H1 (cell line): Measurements from ENCODE around the gene DDX3X. TPM values are rescaled to one million over a fixed set of nuclear protein-coding genes. Genes with fewer than 3 reads are reported as not detected.

Experiments used
- CTCF ChIA-PET: fragments of 300-600 bp; sonication (Branson Sonifier 250); formaldehyde crosslinking; loops from one replicate; lab custom pipeline; 2021; ENCODE audit not compliant: partially characterized antibody; lab: Charles Lee
- POLR2A ChIA-PET: fragments of 300-600 bp; sonication (Branson Sonifier 250); formaldehyde crosslinking; loops from one replicate; lab custom pipeline; 2021; ENCODE audit warnings: inconsistent platforms; ENCODE audit not compliant: partially characterized antibody; lab: Charles Lee
- DNase-seq, 2 experiments: peaks; one replicate each; pipeline versions ENCODE4 v3.0.0 to v3.0.0-alpha.2; 2010 to 2022; ENCODE audit warnings: low spot score in 2 of 2, low read depth in 1 of 2, mixed read lengths in 1 of 2
- FAIRE-seq: peaks from 2 replicates; lab custom pipeline; 2011; peaks lifted over from hg19 to GRCh38; lab: Jason Lieb, UNC
- H2AFZ ChIP-seq: 2 replicates; pipeline ENCODE4 v1.8.1; 2012; ENCODE audit warnings: low read length, inconsistent platforms
- H2AK5ac ChIP-seq: 2 replicates; pipeline ENCODE4 v1.6.1; 2013; ENCODE audit warnings: low read depth, low read length
- H2BK120ac ChIP-seq: replicated peaks from 2 replicates; pipeline ENCODE3; 2013; ENCODE audit warnings: low read depth, low read length, inconsistent platforms
- H2BK12ac ChIP-seq: 2 replicates; pipeline ENCODE4 v1.6.1; 2013; ENCODE audit warnings: low read depth, low read length
- H2BK15ac ChIP-seq: 2 replicates; pipeline ENCODE4 v1.6.1; 2013; ENCODE audit warnings: low read length
- H2BK20ac ChIP-seq: 2 replicates; pipeline ENCODE4 v1.6.1; 2013; ENCODE audit warnings: low read length
- H2BK5ac ChIP-seq: 2 replicates; pipeline ENCODE4 v1.6.1; 2013; ENCODE audit warnings: low read depth, low read length
- H3K14ac ChIP-seq: 2 replicates; pipeline ENCODE4 v1.6.1; 2013; ENCODE audit warnings: inconsistent platforms; ENCODE audit not compliant: insufficient read length
- H3K18ac ChIP-seq: 2 replicates; pipeline ENCODE4 v1.6.1; 2013; ENCODE audit warnings: low read length; ENCODE audit errors: extremely low read depth
- H3K23ac ChIP-seq: 2 replicates; pipeline ENCODE4 v1.6.1; 2013; ENCODE audit warnings: inconsistent platforms; ENCODE audit not compliant: insufficient read length
- H3K23me2 ChIP-seq: 2 replicates; pipeline ENCODE4 v1.6.1; 2013; ENCODE audit warnings: low read depth, low read length
- H3K27ac ChIP-seq: 2 replicates; pipeline ENCODE4 v1.6.1; 2011; ENCODE audit warnings: low read depth, low read length, inconsistent platforms
- H3K27me3 ChIP-seq, 4 experiments: replicated peaks in 1 of 4; 1 replicate in 1 of 4; 2 replicates in 3 of 4; pipeline versions ENCODE4 v1.6.1 to v1.8.1; 2011 to 2013; ENCODE audit warnings: low read length in 3 of 4, mild to moderate bottlenecking in 3 of 4, inconsistent platforms in 2 of 4, mixed read lengths in 2 of 4, moderate library complexity in 1 of 4; ENCODE audit not compliant: control insufficient read depth in 3 of 4, insufficient read depth in 3 of 4; ENCODE audit errors: extremely low read depth in 1 of 4
- H3K36me3 ChIP-seq, 4 experiments: 2 replicates each; pipeline versions ENCODE4 v1.6.1 to v1.8.1; 2011 to 2013; ENCODE audit warnings: mild to moderate bottlenecking in 4 of 4, low read length in 3 of 4, moderate library complexity in 2 of 4, control low read depth in 1 of 4, inconsistent platforms in 1 of 4; ENCODE audit not compliant: insufficient read depth in 4 of 4, control insufficient read depth in 2 of 4
- H3K4ac ChIP-seq: replicated peaks from 2 replicates; pipeline ENCODE3; 2013; ENCODE audit warnings: low read length, low read depth, mixed read lengths, inconsistent platforms; ENCODE audit not compliant: insufficient read length
- H3K4me1 ChIP-seq, 4 experiments: replicated peaks in 1 of 4; 1 replicate in 1 of 4; 2 replicates in 3 of 4; pipeline versions ENCODE4 v1.6.1 to v1.8.1; 2011 to 2013; ENCODE audit warnings: low read length in 3 of 4, inconsistent platforms in 2 of 4, mixed read lengths in 1 of 4; ENCODE audit not compliant: insufficient read depth in 4 of 4, control insufficient read depth in 3 of 4
- H3K4me2 ChIP-seq, 2 experiments: 2 replicates each; pipeline versions ENCODE4 v1.6.1 to v1.8.1; 2011 to 2013; ENCODE audit warnings: low read depth in 2 of 2, low read length in 2 of 2, control low read depth in 1 of 2, inconsistent platforms in 1 of 2, mild to moderate bottlenecking in 1 of 2; ENCODE audit not compliant: insufficient read depth in 1 of 2
- H3K4me3 ChIP-seq, 4 experiments: fragments of 200-600, 300-600 bp in 1 of 4; sonication (generic), shearing (Covaris generic), sonication (Bioruptor Twin) in 1 of 4; 2 replicates each; pipeline versions ENCODE4 v1.5.1 to v1.8.1; 2011 to 2016; ENCODE audit warnings: low read length in 4 of 4, low read depth in 3 of 4, control low read depth in 2 of 4, inconsistent platforms in 2 of 4, mild to moderate bottlenecking in 2 of 4, mixed read lengths in 1 of 4, moderate library complexity in 1 of 4; ENCODE audit not compliant: insufficient read depth in 2 of 4; ENCODE audit errors: extremely low read depth in 1 of 4
- H3K56ac ChIP-seq: replicated peaks from 2 replicates; pipeline ENCODE3; 2013; ENCODE audit warnings: low read depth, mild to moderate bottlenecking, mixed read lengths, low read length, inconsistent platforms; ENCODE audit not compliant: insufficient read length
- H3K79me1 ChIP-seq: 2 replicates; pipeline ENCODE4 v1.6.1; 2013; ENCODE audit warnings: low read depth, low read length, control low read depth
- H3K79me2 ChIP-seq, 2 experiments: 2 replicates each; pipeline versions ENCODE4 v1.6.1 to v1.8.1; 2012 to 2013; ENCODE audit warnings: low read length in 2 of 2, mild to moderate bottlenecking in 2 of 2, inconsistent platforms in 1 of 2; ENCODE audit not compliant: insufficient read depth in 2 of 2, control insufficient read depth in 1 of 2
- H3K9ac ChIP-seq, 4 experiments: replicated peaks in 1 of 4; 1 replicate in 1 of 4; 2 replicates in 3 of 4; pipeline versions ENCODE4 v1.6.1 to v1.8.1; 2011 to 2013; ENCODE audit warnings: low read depth in 3 of 4, low read length in 3 of 4, control low read depth in 2 of 4, mild to moderate bottlenecking in 2 of 4, moderate library complexity in 2 of 4, inconsistent platforms in 1 of 4; ENCODE audit errors: extremely low read depth in 1 of 4
- H3K9me3 ChIP-seq, 2 experiments: 2 replicates each; pipeline versions ENCODE4 v1.6.1 to v1.8.1; 2012 to 2013; ENCODE audit warnings: mild to moderate bottlenecking in 2 of 2, moderate library complexity in 2 of 2, control low read depth in 1 of 2, inconsistent platforms in 1 of 2, low read depth in 1 of 2, low read length in 1 of 2, mixed read lengths in 1 of 2; ENCODE audit not compliant: insufficient read depth in 2 of 2
- H4K20me1 ChIP-seq, 2 experiments: replicated peaks in 1 of 2; 2 replicates each; pipeline versions ENCODE3 to v1.8.1; 2011 to 2013; ENCODE audit warnings: inconsistent platforms in 2 of 2, low read length in 2 of 2, mild to moderate bottlenecking in 1 of 2; ENCODE audit not compliant: insufficient read depth in 2 of 2, control insufficient read depth in 1 of 2
- H4K5ac ChIP-seq: 2 replicates; pipeline ENCODE4 v1.6.1; 2013; ENCODE audit warnings: low read length, low read depth, mixed read lengths, inconsistent platforms; ENCODE audit not compliant: insufficient read length
- H4K8ac ChIP-seq: 2 replicates; pipeline ENCODE4 v1.8.0; 2013; ENCODE audit warnings: mild to moderate bottlenecking, moderate library complexity, low read length, inconsistent platforms; ENCODE audit not compliant: insufficient read depth; ENCODE audit errors: extremely low read depth
- H4K91ac ChIP-seq: replicated peaks from 2 replicates; pipeline ENCODE3; 2013; ENCODE audit warnings: low read length, mixed read lengths, inconsistent platforms; ENCODE audit not compliant: insufficient read length
- BACH1 ChIP-seq: IDR thresholded peaks from 2 replicates; pipeline ENCODE4 v1.6.1; 2012; ENCODE audit warnings: low read length, improper control_type of control experiment
- BCL11A ChIP-seq, 2 experiments: IDR thresholded peaks; one replicate each; pipeline ENCODE4 v1.6.1; 2011; ENCODE audit warnings: low read depth in 2 of 2, low read length in 2 of 2, mild to moderate bottlenecking in 2 of 2
- CBX8 ChIP-seq: fragments of 300-800, 300-1000 bp; sonication (generic); IDR thresholded peaks from 2 replicates; pipeline ENCODE4 v1.7.1; 2016; ENCODE audit warnings: low read depth, low read length, borderline replicate concordance
- JUN ChIP-seq: IDR thresholded peaks from 2 replicates; pipeline ENCODE4 v1.6.1; 2011; ENCODE audit warnings: low read depth, mild to moderate bottlenecking, improper control_type of control experiment, low read length
- SUZ12 ChIP-seq: fragments of 200-600 bp; sonication (generic); IDR thresholded peaks from 2 replicates; pipeline ENCODE4 v1.6.1; 2012; ENCODE audit warnings: mild to moderate bottlenecking, inconsistent platforms, low read length, moderate library complexity, mixed read lengths
- TCF12 ChIP-seq: IDR thresholded peaks from 2 replicates; pipeline ENCODE4 v1.6.1; 2011; ENCODE audit warnings: low read depth, mild to moderate bottlenecking, low read length
- YY1 ChIP-seq: IDR thresholded peaks from 2 replicates; pipeline ENCODE4 v1.6.1; 2011; ENCODE audit warnings: low read depth, mild to moderate bottlenecking, low read length
- WGBS, 2 experiments: shearing (Covaris generic) in 1 of 2; methylation state at CpG; one replicate each; pipeline versions ENCODE4 v1.1.6 to v1.1.7; 2013 to 2015; ENCODE audit warnings: low lambda C conversion rate in 2 of 2, mixed read lengths in 2 of 2, inconsistent platforms in 1 of 2, low coverage in 1 of 2, missing lambda C conversion rate in 1 of 2; ENCODE audit not compliant: insufficient replicate concordance in 2 of 2, insufficient coverage in 1 of 2, insufficient read length in 1 of 2; ENCODE audit errors: extremely low coverage in 1 of 2, missing lambda C conversion rate in 1 of 2; 5-methylcytosine and 5-hydroxymethylcytosine counted together
- polyA plus RNA-seq, 7 experiments: library from polyadenylated mRNA; depleted of rRNA in 3 of 7; stranded (reverse) in 5 of 7; unstranded in 2 of 7; fragments of >200 nt in 5 of 7; fragments of 200-250 nt in 2 of 7; gene quantifications; 1 replicate in 5 of 7; 2 replicates in 1 of 7; 4 replicates in 1 of 7; pipeline versions ENCODE4 v1.2.1 to v1.2.3, GENCODE V29; 2011 to 2013; ENCODE audit warnings: missing spikeins in 2 of 7, mixed read lengths in 2 of 7
- total RNA-seq: library from RNA; stranded (reverse); fragmentation: NEBNext Ultra II Directional; extraction: Animal tissue kit (Norgen Biotek cat#: 25700); gene quantifications from 2 replicates; pipeline ENCODE4 v1.2.1, GENCODE V29; 2021

DDX3X gene
- total and polyA plus RNA-seq, 2 of the 8 experiments (the other 6 are each of a cell fraction or from before 2014, with no cell fraction given): 39.4 to 291 TPM

GRCh38 chrX:41329101-41329500 lies 4.9 kb upstream of the DDX3X start:
- DNase-seq: no peak
- H3K23ac ChIP-seq: no peak overlapping the region
- no peak overlapping the region for H2BK120ac ChIP-seq
- H3K27me3 ChIP-seq: no peaks in the 10 kb centered on the region
- H2AFZ ChIP-seq: no peak overlapping the region
- no peak overlapping the region for H3K4me3 ChIP-seq
- no peaks in the 10 kb centered on the region for H3K9me3 ChIP-seq
- H3K9ac ChIP-seq: no peak overlapping the region
- no peak overlapping the region for H3K56ac ChIP-seq
- ChIA-PET CTCF (interaction anchor here (1.9 kb wide), 1 partner anchor 36 kb away, joined by 6 read pairs; no protein-coding TSS in a partner anchor), POLR2A (interaction anchor here (2.0 kb wide), 1 partner anchor 10 kb away, joined by 12 read pairs; no protein-coding TSS in a partner anchor)
- H2AK5ac ChIP-seq: no peak overlapping the region
- no peak overlapping the region for H3K27ac ChIP-seq
- H3K23me2 ChIP-seq: no peaks in the 10 kb centered on the region
- H3K4ac ChIP-seq: no peak overlapping the region
- no peaks in the 10 kb centered on the region for H4K20me1 ChIP-seq
- H3K79me1 ChIP-seq: no peaks in the 10 kb centered on the region
- no peak overlapping the region for H3K18ac ChIP-seq
- H3K4me1 ChIP-seq: peaks cover 0 to 11% (median 4%) of the 10 kb centered on the region in 4 experiments; a peak in 3 of 7 replicates
- no peak overlapping the region for H2BK12ac ChIP-seq
- no peak overlapping the region for H2BK15ac ChIP-seq
- H3K36me3 ChIP-seq: no peaks in the 10 kb centered on the region
- FAIRE-seq: no peak
- no peak for TF ChIP-seq BCL11A (IDR thresholded peaks at IDR 0.05; ENCODE audit: low read depth in 2 of 2, low read length in 2 of 2)
- no peak for TF ChIP-seq BACH1
- TF ChIP-seq TCF12: no peak
- no peak for TF ChIP-seq CBX8
- no peak for TF ChIP-seq SUZ12
- TF ChIP-seq JUN: no peak
- TF ChIP-seq YY1: no peak
- H4K8ac ChIP-seq: no peak overlapping the region
- no peak overlapping the region for H4K91ac ChIP-seq
- no peak overlapping the region for H4K5ac ChIP-seq
- no peak overlapping the region for H3K14ac ChIP-seq
- no peak overlapping the region for H2BK20ac ChIP-seq
- no peak overlapping the region for H3K4me2 ChIP-seq
- no peak overlapping the region for H2BK5ac ChIP-seq
- peaks cover under 1 to 10% of the 10 kb centered on the region in 2 experiments for H3K79me2 ChIP-seq
- 83% methylated on average over 2 of the region's 3 CpGs; no CpG with 5 or more reads in 1 of the 2 experiments for WGBS, 2 experiments
